GM18909 (cell line): ENCODE measurements around the gene GNAI3.
A peak's percentile ranks its signal among the peaks of the same experiment; 100 is the strongest.

Experiments
- ATAC-seq: cut with Tn5 transposase; IDR thresholded peaks from one replicate; pipeline ENCODE4 v1.9.1; 2021; ENCODE audit warnings: mild to moderate bottlenecking; ENCODE audit not compliant: unreplicated experiment, poor library complexity

The GNAI3 gene

GRCh38 chr1:109548321-109549267 is at the start of gene GNAI3:
GNAI3 (plus strand) TSS chr1:109548615; CDS start chr1:109548721, 106 bp downstream.
- peak; percentile 92 for ATAC-seq

- ATAC-seq = no peak
These were observed 49.3 kb upstream of the GNAI3 start for GRCh38 chr1:109499081-109499480.

GRCh38 chr1:109499661-109500536 is 48.5 kb upstream of the GNAI3 start:
- ATAC-seq = no peak

- no peak for ATAC-seq
These were observed 47.5 kb upstream of the GNAI3 start for GRCh38 chr1:109500941-109501381.

- ATAC-seq = no peak
These were observed 46.6 kb upstream of the GNAI3 start for GRCh38 chr1:109501644-109502363.

GRCh38 chr1:109502364-109502851 is 46.0 kb upstream of the GNAI3 start:
- ATAC-seq = no peak

GRCh38 chr1:109503935-109504334 is 44.5 kb upstream of the GNAI3 start:
- no peak for ATAC-seq

- ATAC-seq = no peak
These were observed 43.4 kb upstream of the GNAI3 start for GRCh38 chr1:109504974-109505373.

- ATAC-seq = no peak
These were observed 40.2 kb upstream of the GNAI3 start for GRCh38 chr1:109508001-109508872.

GRCh38 chr1:109508873-109509175 is 39.6 kb upstream of the GNAI3 start:
- ATAC-seq = no peak

GRCh38 chr1:109509176-109510134 is 39.0 kb upstream of the GNAI3 start, which contains the start of gene AMIGO1:
AMIGO1 (minus strand) TSS chr1:109509727; CDS start chr1:109508912, 815 bp downstream.
- ATAC-seq = peak; percentile 65

- ATAC-seq = no peak
These were observed 35.2 kb upstream of the GNAI3 start for GRCh38 chr1:109513110-109513710.

- ATAC-seq = no peak
These were observed 33.6 kb upstream of the GNAI3 start for GRCh38 chr1:109514846-109515245.

- no peak for ATAC-seq
These were observed 31.5 kb upstream of the GNAI3 start for GRCh38 chr1:109516872-109517271.

- ATAC-seq = no peak
These were observed 31.1 kb upstream of the GNAI3 start for GRCh38 chr1:109517337-109517736.

GRCh38 chr1:109521002-109521951 is 27.1 kb upstream of the GNAI3 start:
- no peak for ATAC-seq

GRCh38 chr1:109522026-109522425 is 26.4 kb upstream of the GNAI3 start:
- ATAC-seq = no peak
